Activated naive CD4-positive, alpha-beta T cell treated with Interleukin-2 at 50 U/mL for 16 hours (primary cell): ENCODE results near the gene FTH1.
"Not testable (repeated sequence)": the region's sequence is repeated elsewhere in the genome, so short reads cannot be mapped to it uniquely, and the experiment has no call there.

Experiments
- DNase-seq: peaks from one replicate; pipeline ENCODE4 v3.0.0-alpha.2; 2020

FTH1 gene

GRCh38 chr11:61963282-61964057 lies 4.0 kb downstream of the FTH1 start:
- no peak for DNase-seq

- DNase-seq = no peak
Observed at GRCh38 chr11:61963016-61963281, 4.5 kb downstream of the FTH1 start.

DNA sequence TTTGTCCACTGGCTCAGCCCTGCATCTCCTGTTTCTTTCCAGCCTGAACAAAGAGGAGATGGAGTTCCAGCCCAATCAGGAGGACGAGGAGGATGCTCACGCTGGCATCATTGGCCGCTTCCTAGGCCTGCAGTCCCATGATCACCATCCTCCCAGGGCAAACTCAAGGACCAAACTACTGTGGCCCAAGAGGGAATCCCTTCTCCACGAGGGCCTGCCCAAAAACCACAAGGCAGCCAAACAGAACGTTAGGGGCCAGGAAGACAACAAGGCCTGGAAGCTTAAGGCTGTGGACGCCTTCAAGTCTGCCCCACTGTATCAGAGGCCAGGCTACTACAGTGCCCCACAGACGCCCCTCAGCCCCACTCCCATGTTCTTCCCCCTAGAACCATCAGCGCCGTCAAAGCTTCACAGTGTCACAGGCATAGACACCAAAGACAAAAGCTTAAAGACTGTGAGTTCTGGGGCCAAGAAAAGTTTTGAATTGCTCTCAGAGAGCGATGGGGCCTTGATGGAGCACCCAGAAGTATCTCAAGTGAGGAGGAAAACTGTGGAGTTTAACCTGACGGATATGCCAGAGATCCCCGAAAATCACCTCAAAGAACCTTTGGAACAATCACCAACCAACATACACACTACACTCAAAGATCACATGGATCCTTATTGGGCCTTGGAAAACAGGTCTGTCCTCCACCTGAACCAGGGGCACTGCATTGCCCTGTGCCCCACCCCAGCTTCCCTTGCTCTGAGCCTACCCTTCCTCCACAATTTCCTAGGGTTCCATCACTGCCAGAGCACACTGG lies 5.0 kb downstream of the FTH1 start:
- no peak for DNase-seq

GRCh38 chr11:61961570-61962212 lies 5.7 kb downstream of the FTH1 start:
- no peak for DNase-seq

GRCh38 chr11:61960532-61960931 lies 6.9 kb downstream of the FTH1 start:
- DNase-seq = no peak

GRCh38 chr11:61959678-61960077 lies 7.8 kb downstream of the FTH1 start:
- no peak for DNase-seq

DNA sequence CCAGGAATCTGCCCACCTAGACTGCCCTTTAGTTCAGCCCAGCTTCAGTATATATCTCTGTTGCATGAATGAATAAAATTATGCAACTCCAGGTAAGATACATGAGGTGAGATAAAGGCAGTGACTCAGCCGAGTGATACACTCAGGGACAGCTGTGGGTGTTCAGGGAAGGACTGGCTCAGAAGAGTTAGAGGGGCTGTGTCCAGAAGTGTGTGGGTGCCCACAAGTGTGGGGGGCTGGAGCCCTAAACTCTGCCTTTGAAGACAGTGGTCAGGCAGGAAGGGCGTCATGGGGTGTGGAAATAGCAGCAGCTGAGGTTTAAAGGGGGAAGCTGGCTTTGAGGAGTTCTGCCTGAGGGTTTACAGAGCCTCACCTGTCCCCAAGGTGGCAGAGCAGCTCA lies 8.3 kb downstream of the FTH1 start:
- DNase-seq = no peak

- no peak for DNase-seq
Observed at GRCh38 chr11:61958590-61958989, 8.8 kb downstream of the FTH1 start.

GRCh38 chr11:61957021-61957770 lies 10.2 kb downstream of the FTH1 start:
- no peak for DNase-seq

DNA sequence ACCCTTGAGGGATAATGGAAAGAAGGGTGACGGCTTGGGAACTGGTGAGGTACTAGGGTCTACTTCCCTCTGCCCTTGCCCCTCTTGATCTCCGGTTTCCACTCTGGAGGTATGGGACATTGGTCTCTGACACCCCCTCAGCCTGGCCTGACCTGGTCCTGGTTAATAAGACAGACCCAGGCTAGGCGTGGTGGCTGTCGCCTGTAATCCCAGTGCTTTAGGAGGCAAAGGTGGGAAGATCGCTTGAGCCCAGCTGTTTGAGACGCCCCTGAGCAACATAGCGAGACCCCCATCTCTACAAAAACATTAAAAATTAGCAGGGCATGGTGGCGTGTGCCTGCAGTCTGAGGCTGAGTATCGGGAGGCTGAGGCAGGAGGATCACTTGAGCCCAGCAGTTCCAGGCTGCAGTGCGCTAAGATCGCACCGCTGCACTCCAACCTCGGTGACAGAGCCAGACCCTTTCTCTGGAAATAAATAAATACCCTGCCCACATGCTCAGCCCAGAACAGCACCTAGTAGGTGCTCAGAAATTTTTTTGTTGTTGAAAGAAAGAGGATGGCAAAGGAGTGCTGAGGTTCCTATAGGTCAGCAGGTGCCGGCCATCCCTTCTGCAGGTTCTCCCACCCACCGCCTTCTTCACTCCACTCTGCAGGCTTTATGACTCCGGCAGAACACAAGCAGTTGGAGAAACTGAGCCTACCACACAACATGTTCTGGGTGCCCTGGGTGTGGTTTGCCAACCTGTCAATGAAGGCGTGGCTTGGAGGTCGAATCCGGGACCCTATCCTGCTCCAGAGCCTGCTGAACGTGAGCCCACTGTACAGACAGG lies 11.0 kb downstream of the FTH1 start:
- no peak for DNase-seq

GRCh38 chr11:61955422-61956135 lies 11.9 kb downstream of the FTH1 start:
- DNase-seq = no peak

- DNase-seq = no peak
Observed at GRCh38 chr11:61954851-61955421, 12.5 kb downstream of the FTH1 start.

GRCh38 chr11:61954106-61954850 lies 13.2 kb downstream of the FTH1 start:
- DNase-seq = no peak

DNA sequence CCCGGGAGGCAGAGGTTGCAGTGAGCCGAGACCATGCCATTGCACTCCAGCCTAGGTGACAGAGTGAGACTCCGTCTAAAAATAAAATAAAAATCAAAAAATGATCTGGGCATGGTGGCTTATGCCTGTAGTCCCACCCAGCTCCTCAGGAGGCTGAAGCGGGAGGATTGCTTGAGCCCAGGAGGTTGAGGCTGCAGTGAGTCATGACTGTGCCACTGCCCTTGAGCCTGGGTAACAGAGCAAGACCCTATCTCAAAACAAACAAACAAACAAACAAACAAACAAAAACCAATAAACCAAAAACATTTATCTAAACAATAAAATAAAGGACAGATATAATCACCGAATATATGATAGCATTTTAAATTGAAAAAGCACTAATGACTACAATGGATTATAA lies 13.8 kb downstream of the FTH1 start:
- not testable (repeated sequence) for DNase-seq

DNA sequence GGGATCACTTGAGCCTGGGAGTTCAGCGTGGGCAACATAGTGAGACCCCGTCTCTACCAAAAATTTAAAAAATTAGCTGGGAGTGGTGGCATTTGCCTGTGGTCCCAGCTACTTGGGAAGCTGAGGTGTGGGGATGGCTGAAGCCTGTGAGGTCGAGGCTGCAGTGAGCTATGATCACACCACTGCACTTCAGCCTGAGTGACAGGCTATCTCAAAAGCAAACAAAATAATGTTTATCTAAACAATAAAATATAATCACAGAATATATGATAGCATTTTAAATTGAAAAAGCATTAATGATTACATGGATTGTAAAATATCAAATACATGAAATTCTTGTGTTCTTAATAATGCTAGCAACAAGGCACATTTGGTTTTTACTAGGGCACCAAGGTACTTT lies 14.6 kb downstream of the FTH1 start:
- DNase-seq = no peak

DNA sequence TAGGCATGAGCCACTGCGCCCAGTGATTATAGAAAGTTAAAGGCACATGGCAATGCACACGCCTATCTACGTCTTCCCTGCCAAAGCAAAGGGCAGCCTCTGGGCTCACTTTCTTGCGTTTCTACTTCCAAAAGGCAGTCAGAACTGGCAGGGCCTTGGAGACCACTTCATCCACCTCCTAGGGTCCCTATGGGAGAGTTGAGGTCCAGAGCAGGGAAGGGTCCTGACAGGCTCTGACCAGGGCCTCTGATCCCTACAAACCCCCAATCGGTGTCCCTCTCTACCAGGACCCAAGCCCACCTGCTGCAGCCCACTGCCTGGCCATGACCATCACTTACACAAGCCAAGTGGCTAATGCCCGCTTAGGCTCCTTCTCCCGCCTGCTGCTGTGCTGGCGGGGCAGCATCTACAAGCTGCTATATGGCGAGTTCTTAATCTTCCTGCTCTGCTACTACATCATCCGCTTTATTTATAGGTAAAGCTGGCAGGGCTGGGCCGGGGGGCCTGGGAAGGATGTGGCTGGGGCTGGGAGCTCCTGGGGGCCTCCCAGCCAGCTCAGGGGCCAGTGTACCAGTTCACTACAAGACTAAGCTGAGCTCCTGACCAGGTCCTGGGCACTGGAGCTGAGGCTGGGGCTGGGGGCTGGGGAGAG lies 15.8 kb downstream of the FTH1 start:
- DNase-seq = no peak

DNA sequence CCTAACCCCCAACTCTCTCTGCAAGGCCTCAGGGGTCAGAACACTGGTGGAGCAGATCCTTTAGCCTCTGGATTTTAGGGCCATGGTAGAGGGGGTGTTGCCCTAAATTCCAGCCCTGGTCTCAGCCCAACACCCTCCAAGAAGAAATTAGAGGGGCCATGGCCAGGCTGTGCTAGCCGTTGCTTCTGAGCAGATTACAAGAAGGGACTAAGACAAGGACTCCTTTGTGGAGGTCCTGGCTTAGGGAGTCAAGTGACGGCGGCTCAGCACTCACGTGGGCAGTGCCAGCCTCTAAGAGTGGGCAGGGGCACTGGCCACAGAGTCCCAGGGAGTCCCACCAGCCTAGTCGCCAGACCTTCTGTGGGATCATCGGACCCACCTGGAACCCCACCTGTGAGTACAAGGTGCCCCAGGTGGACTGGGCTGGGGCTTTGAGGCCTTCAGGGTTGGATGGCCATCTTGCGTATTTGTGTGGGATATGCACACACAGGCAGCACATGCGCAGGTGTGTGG lies 17.3 kb downstream of the FTH1 start, which contains the start of gene BEST1:
BEST1 (plus strand) TSS at position 317 of the 513 bp plus-strand sequence. CDS start 1,456 bp downstream, outside the sequence.
- DNase-seq = no peak

- DNase-seq = no peak
Observed at GRCh38 chr11:61949169-61950034, 18.0 kb downstream of the FTH1 start.

DNA sequence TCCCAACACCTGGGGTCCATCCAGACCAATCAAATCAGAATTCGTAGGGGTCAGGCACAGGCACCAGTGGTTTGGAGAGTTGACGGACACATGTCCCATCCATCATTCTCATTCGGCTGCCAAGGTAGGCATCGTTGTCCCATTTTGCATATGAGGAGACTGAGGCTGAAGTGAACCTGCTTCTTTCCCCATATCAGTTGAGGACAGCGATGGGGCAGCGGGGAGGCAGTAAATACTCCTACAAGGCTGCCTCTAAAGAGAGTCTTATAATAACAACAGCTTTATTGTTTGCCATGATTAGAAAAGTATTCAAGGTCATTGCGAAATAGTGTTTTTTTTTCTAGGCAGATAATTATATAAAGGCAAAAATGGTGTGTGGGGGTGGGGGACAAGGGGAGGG lies 18.9 kb downstream of the FTH1 start:
- DNase-seq = no peak
